Measurements from ENCODE around the gene GALE. TPM values are rescaled to one million over a fixed set of nuclear protein-coding genes. Genes with fewer than 3 reads are reported as not detected.
"Not testable (repeated sequence)": the region's sequence is repeated elsewhere in the genome, so short reads cannot be mapped to it uniquely, and the experiment has no call there.

Gene GALE
- total and polyA plus RNA-seq, 2 of the 4 experiments (the other 2 are of a cell fraction): 31.7 to 39.9 TPM

DNA sequence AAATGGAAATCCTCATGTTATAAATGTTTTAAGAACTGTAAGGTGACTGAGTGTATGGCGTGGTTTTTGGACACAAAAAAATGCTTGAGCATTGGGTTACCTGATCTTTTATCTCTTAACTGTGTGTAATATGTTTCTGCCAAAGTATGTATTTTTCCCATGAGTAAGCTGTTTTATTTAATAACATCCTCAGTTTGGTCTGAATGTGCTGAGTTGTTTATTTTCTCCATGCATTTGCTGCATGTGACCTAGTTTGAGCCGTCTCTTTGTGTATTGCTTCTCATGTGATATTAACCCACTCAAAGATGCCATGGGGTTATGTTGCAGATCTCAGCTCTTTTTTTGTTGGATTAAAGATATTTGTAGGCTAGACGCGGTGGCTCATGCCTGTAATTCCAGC lies 15.7 kb downstream of the GALE start:
- no peak overlapping the region for H3K4ac ChIP-seq (ENCODE audit: low read depth, low read length)
- POLR2A ChIA-PET (ENCODE audit: unreplicated experiment): no interaction called here
- BruUV-seq (replicated peaks): no TSS peak
- H3K4me2 ChIP-seq (ENCODE audit: low read depth, low read length): no peak overlapping the region
- no peak overlapping the region for H3K56ac ChIP-seq (ENCODE audit: extremely low read depth, insufficient read depth, low read length)
- CTCF ChIA-PET: interaction anchor here (0.6 to 2.3 kb wide), 2 partner anchors 13 to 125 kb away, joined by 4 to 8 read pairs; no protein-coding TSS in a partner anchor
- H3K27ac ChIP-seq (ENCODE audit: insufficient read depth, low read length): no peak overlapping the region
- H2AK9ac ChIP-seq (replicated peaks; ENCODE audit: low read depth, low read length, poor library complexity): no peak overlapping the region
- no peak overlapping the region for H3K14ac ChIP-seq (replicated peaks; ENCODE audit: low read depth, low read length)
- H3K79me1 ChIP-seq (ENCODE audit: low read depth in 1 of 2, low read length in 2 of 2): peaks cover 22 to 47% of the 10 kb centered on the region in 2 experiments
- H3K9me1 ChIP-seq (ENCODE audit: insufficient read depth, low read length): no peaks in the 10 kb centered on the region
- no peak overlapping the region for H3K4me3 ChIP-seq (ENCODE audit: insufficient read depth, low read depth, low read length)
- H3K23ac ChIP-seq (ENCODE audit: low read depth, low read length): no peak overlapping the region
- intact Hi-C loops (cut with micrococcal nuclease) (no loop called here), dilution Hi-C loops (cut with HindIII; ENCODE audit: low sequenced_read_pairs, unreplicated experiment) (no loop called here), in situ Hi-C loops (cut with MboI; ENCODE audit: low sequenced_read_pairs) (no loop called here)
- ATAC-seq (ENCODE audit: low read depth) (no peak), DNase-seq (no peak)
- no peak overlapping the region for H2BK15ac ChIP-seq (ENCODE audit: low read depth, low read length)
- peaks cover 3% of the 10 kb centered on the region for H3K4me1 ChIP-seq (ENCODE audit: control insufficient read depth, insufficient read depth, low read length)
- no peak overlapping the region for H3K9ac ChIP-seq (ENCODE audit: low read depth, low read length)
- no peak overlapping the region for H2BK5ac ChIP-seq (ENCODE audit: low read depth, low read length, poor library complexity, severe bottlenecking)
- no peaks in the 10 kb centered on the region for H3K27me3 ChIP-seq (ENCODE audit: control insufficient read depth, insufficient read depth, low read length)
- H2BK120ac ChIP-seq (ENCODE audit: low read depth, low read length): no peak overlapping the region
- no peak overlapping the region for H2BK20ac ChIP-seq (ENCODE audit: low read depth, low read length)
- H2AFZ ChIP-seq (replicated peaks; ENCODE audit: low read length, poor library complexity): no peak overlapping the region
- no peak overlapping the region for H2AK5ac ChIP-seq (ENCODE audit: low read depth, low read length)
- peaks cover 3% of the 10 kb centered on the region; the same call in 1 of the 2 replicates for H4K20me1 ChIP-seq (ENCODE audit: insufficient read depth, low read length)
- no peaks in the 10 kb centered on the region for H3K9me3 ChIP-seq (ENCODE audit: control insufficient read depth, insufficient read depth, low read length)
- peak; percentile 46; the same call in 1 of the 2 replicates for TF ChIP-seq MAFK (IDR thresholded peaks at IDR 0.05; ENCODE audit: low read depth, low read length)
- TF ChIP-seq NFE2L2 (IDR thresholded peaks at IDR 0.05; ENCODE audit: low read depth, low read length): no peak
- no peak for TF ChIP-seq SMC3 (IDR thresholded peaks at IDR 0.05; ENCODE audit: low read depth, low read length)
- no peak for TF ChIP-seq ELK1 (IDR thresholded peaks at IDR 0.05; ENCODE audit: borderline replicate concordance, low read depth, low read length)
- no peak overlapping the region for H4K8ac ChIP-seq (ENCODE audit: low read depth in 2 of 2, low read length in 2 of 2)
- H3K36me3 ChIP-seq (ENCODE audit: control insufficient read depth, insufficient read depth, low read length): peaks cover 15% of the 10 kb centered on the region
- no peak overlapping the region for H4K91ac ChIP-seq (ENCODE audit: insufficient read depth, low read depth, low read length)
- no peak overlapping the region for H3K18ac ChIP-seq (ENCODE audit: low read depth, low read length)
- WGBS, 2 experiments (ENCODE audit: extremely low coverage in 2 of 2, insufficient read length in 1 of 2): no CpG with 5 or more reads among the region's 4 CpGs
- no peak overlapping the region for H4K5ac ChIP-seq (ENCODE audit: low read depth, low read length)

DNA sequence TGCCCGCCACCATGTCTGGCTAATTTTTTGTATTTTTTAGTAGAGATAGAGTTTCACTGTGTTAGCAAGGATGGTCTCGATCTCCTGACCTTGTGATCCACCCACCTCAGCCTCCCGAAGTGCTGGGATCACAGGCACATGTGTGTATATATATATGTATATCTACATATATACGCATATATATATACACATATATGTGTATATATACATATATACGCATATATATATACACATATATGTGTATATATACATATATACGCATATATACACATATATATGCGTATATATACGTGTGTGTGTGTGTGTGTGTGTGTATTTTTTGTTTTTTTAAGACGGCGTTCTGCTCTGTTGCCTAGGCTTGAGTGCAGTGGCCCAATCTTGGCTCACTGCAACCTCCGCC lies 17.4 kb downstream of the GALE start:
- H2AFZ ChIP-seq (replicated peaks; ENCODE audit: low read length, poor library complexity); intact Hi-C loops (cut with micrococcal nuclease); H3K23ac ChIP-seq (ENCODE audit: low read depth, low read length); POLR2A ChIA-PET (ENCODE audit: unreplicated experiment); DNase-seq; ATAC-seq (ENCODE audit: low read depth); H3K9ac ChIP-seq (ENCODE audit: low read depth, low read length); H3K4me3 ChIP-seq (ENCODE audit: insufficient read depth, low read depth, low read length); H3K27me3 ChIP-seq (ENCODE audit: control insufficient read depth, insufficient read depth, low read length); H2AK5ac ChIP-seq (ENCODE audit: low read depth, low read length); H3K56ac ChIP-seq (ENCODE audit: extremely low read depth, insufficient read depth, low read length); H2BK20ac ChIP-seq (ENCODE audit: low read depth, low read length); H3K4me1 ChIP-seq (ENCODE audit: control insufficient read depth, insufficient read depth, low read length); H3K27ac ChIP-seq (ENCODE audit: insufficient read depth, low read length); in situ Hi-C loops (cut with MboI; ENCODE audit: low sequenced_read_pairs); BruUV-seq (replicated peaks); H4K8ac ChIP-seq (ENCODE audit: low read depth in 2 of 2, low read length in 2 of 2); H3K14ac ChIP-seq (replicated peaks; ENCODE audit: low read depth, low read length); H4K91ac ChIP-seq (ENCODE audit: insufficient read depth, low read depth, low read length); H2AK9ac ChIP-seq (replicated peaks; ENCODE audit: low read depth, low read length, poor library complexity); H3K4ac ChIP-seq (ENCODE audit: low read depth, low read length); H3K4me2 ChIP-seq (ENCODE audit: low read depth, low read length); H4K5ac ChIP-seq (ENCODE audit: low read depth, low read length); H3K9me1 ChIP-seq (ENCODE audit: insufficient read depth, low read length); dilution Hi-C loops (cut with HindIII; ENCODE audit: low sequenced_read_pairs, unreplicated experiment); H2BK15ac ChIP-seq (ENCODE audit: low read depth, low read length); H2BK120ac ChIP-seq (ENCODE audit: low read depth, low read length); H2BK5ac ChIP-seq (ENCODE audit: low read depth, low read length, poor library complexity, severe bottlenecking); H3K18ac ChIP-seq (ENCODE audit: low read depth, low read length); H3K9me3 ChIP-seq (ENCODE audit: control insufficient read depth, insufficient read depth, low read length): not testable (repeated sequence)
- H3K36me3 ChIP-seq (ENCODE audit: control insufficient read depth, insufficient read depth, low read length): peaks cover 15% of the 10 kb centered on the region
- H4K20me1 ChIP-seq (ENCODE audit: insufficient read depth, low read length): peaks cover 15% of the 10 kb centered on the region; the same call in 1 of the 2 replicates
- CTCF ChIA-PET: interaction anchor here (0.6 to 2.3 kb wide), 2 partner anchors 11 to 120 kb away, joined by 3 to 8 read pairs; no protein-coding TSS in a partner anchor
- H3K79me1 ChIP-seq (ENCODE audit: low read depth in 1 of 2, low read length in 2 of 2): peaks cover 28 to 59% of the 10 kb centered on the region in 2 experiments
- WGBS, 2 experiments (ENCODE audit: extremely low coverage in 2 of 2, insufficient read length in 1 of 2): no CpG with 5 or more reads among the region's 11 CpGs

All from IMR-90 (cell line).